CD4-positive, alpha-beta memory T cell (primary cell): Measurements from ENCODE around the gene ARMC10. TPM values are rescaled to one million over a fixed set of nuclear protein-coding genes. Genes with fewer than 3 reads are reported as not detected.

ENCODE experiments used
- CTCF ChIA-PET: fragments of 350-600 bp; sonication (Branson Sonifier 250); formaldehyde crosslinking; loops from one replicate; lab custom pipeline; 2021; ENCODE audit warnings: inconsistent platforms; ENCODE audit not compliant: partially characterized antibody; lab: Charles Lee
- POLR2A ChIA-PET: fragments of 350-600 bp; sonication (Branson Sonifier 250); formaldehyde crosslinking; loops from one replicate; lab custom pipeline; 2021; ENCODE audit not compliant: partially characterized antibody; lab: Charles Lee
- DNase-seq, 5 donors: peaks; one replicate each; pipeline versions ENCODE4 v3.0.0 to v3.0.0-alpha.2; 2020 to 2022; ENCODE audit warnings: mixed read lengths in 1 of 5
- H3K27ac ChIP-seq: one replicate; pipeline ENCODE4 v1.7.0; 2013; ENCODE audit warnings: low read depth, low read length
- H3K27me3 ChIP-seq: 2 replicates; pipeline ENCODE4 v1.7.0; 2013; ENCODE audit warnings: mild to moderate bottlenecking, low read length, moderate library complexity; ENCODE audit not compliant: insufficient read depth
- H3K36me3 ChIP-seq: 2 replicates; pipeline ENCODE4 v1.7.0; 2013; ENCODE audit warnings: mild to moderate bottlenecking, low read length, moderate library complexity; ENCODE audit not compliant: insufficient read depth
- H3K4me1 ChIP-seq: 2 replicates; pipeline ENCODE4 v1.7.0; 2013; ENCODE audit warnings: mild to moderate bottlenecking, low read length, moderate library complexity; ENCODE audit not compliant: insufficient read depth
- H3K4me3 ChIP-seq, 2 donors: one replicate each; pipeline ENCODE4 v1.7.0; 2013; ENCODE audit warnings: low read length in 2 of 2, mild to moderate bottlenecking in 1 of 2
- H3K9me3 ChIP-seq, 2 donors: one replicate each; pipeline ENCODE4 v1.7.0; 2013; ENCODE audit warnings: low read length in 2 of 2, control low read depth in 1 of 2; ENCODE audit not compliant: control insufficient read depth in 1 of 2
- H3K27ac Mint-ChIP-seq, 7 donors: one replicate each; pipeline ENCODE4 v1.8.0; 2020 to 2021; ENCODE audit warnings: mixed read lengths in 7 of 7, mild to moderate bottlenecking in 6 of 7, inconsistent platforms in 3 of 7, moderate library complexity in 3 of 7
- H3K27me3 Mint-ChIP-seq, 2 donors: one replicate each; pipeline ENCODE4 v1.8.0; 2020 to 2021; ENCODE audit warnings: mixed read lengths in 2 of 2
- H3K36me3 Mint-ChIP-seq, 2 donors: one replicate each; pipeline ENCODE4 v1.8.0; 2020 to 2021; ENCODE audit warnings: mixed read lengths in 2 of 2, inconsistent platforms in 1 of 2, mild to moderate bottlenecking in 1 of 2
- H3K4me1 Mint-ChIP-seq, 4 donors: one replicate each; pipeline ENCODE4 v1.8.0; 2020 to 2021; ENCODE audit warnings: mixed read lengths in 4 of 4, mild to moderate bottlenecking in 1 of 4
- H3K4me3 Mint-ChIP-seq, 8 donors: one replicate each; pipeline ENCODE4 v1.8.0; 2020 to 2021; ENCODE audit warnings: mixed read lengths in 8 of 8, mild to moderate bottlenecking in 7 of 8, moderate library complexity in 6 of 8, inconsistent platforms in 3 of 8
- H3K9me3 Mint-ChIP-seq, 8 donors: one replicate each; pipeline ENCODE4 v1.8.0; 2020 to 2021; ENCODE audit warnings: mixed read lengths in 8 of 8, mild to moderate bottlenecking in 5 of 8, inconsistent platforms in 3 of 8, moderate library complexity in 1 of 8
- intact Hi-C: fragments of 100-400 bp; cut with micrococcal nuclease; formaldehyde crosslinking; loops from one replicate; pipeline ENCODE4 v1.15.1; 2023
- polyA plus RNA-seq, 2 donors: library from polyadenylated mRNA; unstranded; fragments of 300-500 nt; fragmentation: Illumina TruSeq; gene quantifications; one replicate each; pipeline ENCODE4 v1.2.3, GENCODE V29; 2021
- total RNA-seq, 2 experiments: library from RNA; stranded (reverse); gene quantifications; one replicate each; pipeline ENCODE4 v1.2.3, GENCODE V29; 2021

The ARMC10 gene
- total and polyA plus RNA-seq, 4 experiments from 2014 or later = 28.4 to 54.2 (median 35.8) TPM

DNA sequence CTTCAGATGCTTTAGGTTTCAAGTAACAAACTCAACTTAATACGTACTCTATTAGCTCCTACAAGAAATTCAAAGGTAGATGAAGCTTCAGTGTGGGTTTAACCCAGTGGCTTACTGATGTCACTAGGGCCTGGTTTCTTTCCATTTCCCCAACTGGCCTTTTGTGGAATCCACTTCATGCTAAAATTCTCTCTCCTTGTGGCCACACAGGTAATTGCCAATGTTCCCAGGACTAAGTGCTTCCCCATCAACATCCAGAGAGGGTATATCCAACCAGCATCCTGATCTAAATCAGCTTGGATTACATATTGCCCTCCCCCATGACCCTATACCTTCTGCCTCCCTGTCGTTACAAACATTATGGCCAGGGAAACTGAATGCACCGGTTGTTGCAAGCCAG lies 11.0 kb upstream of the ARMC10 start:
- Mint-ChIP-seq H3K9me3 (no peaks in the 10 kb centered on the region), H3K36me3 (no peaks in the 10 kb centered on the region), H3K4me1 (no peaks in the 10 kb centered on the region), H3K27me3 (peaks cover 3 to 5% of the 10 kb centered on the region in 2 donors), H3K4me3 (no peak overlapping the region), H3K27ac (no peak overlapping the region)
- Histone ChIP-seq H3K9me3 (no peaks in the 10 kb centered on the region), H3K4me1 (no peaks in the 10 kb centered on the region), H3K27ac (no peak overlapping the region), H3K4me3 (no peak overlapping the region), H3K36me3 (no peaks in the 10 kb centered on the region), H3K27me3 (no peaks in the 10 kb centered on the region)
- intact Hi-C loops = no loop called here
- ChIA-PET POLR2A (no interaction called here), CTCF (no interaction called here)
- no peak for DNase-seq

- H3K27ac Mint-ChIP-seq = peak overlapping the region in 1 of 7 donors; percentile 71
- intact Hi-C loops = no loop called here
- CTCF ChIA-PET = interaction anchor here (0.7 to 2.3 kb wide), 4 partner anchors 9 to 787 kb away, joined by 3 to 10 read pairs (median 3); partner anchors contain the start of genes ARMC10 and FBXL13
- no peak overlapping the region for H3K4me3 ChIP-seq
- H3K9me3 Mint-ChIP-seq = no peaks in the 10 kb centered on the region
- POLR2A ChIA-PET = no interaction called here
- peak in 3 of 5 donors; percentile 10 to 17 (median 14) for DNase-seq
- no peaks in the 10 kb centered on the region for H3K36me3 Mint-ChIP-seq
- no peaks in the 10 kb centered on the region for H3K36me3 ChIP-seq
- H3K27ac ChIP-seq = no peak overlapping the region
- no peaks in the 10 kb centered on the region for H3K4me1 Mint-ChIP-seq
- no peaks in the 10 kb centered on the region for H3K9me3 ChIP-seq
- no peaks in the 10 kb centered on the region for H3K4me1 ChIP-seq
- H3K27me3 Mint-ChIP-seq = peaks cover 3 to 5% of the 10 kb centered on the region in 2 donors
- H3K4me3 Mint-ChIP-seq = no peak overlapping the region
- no peaks in the 10 kb centered on the region for H3K27me3 ChIP-seq
Observed at GRCh38 chr7:103065667-103066066, 9.3 kb upstream of the ARMC10 start.

DNA sequence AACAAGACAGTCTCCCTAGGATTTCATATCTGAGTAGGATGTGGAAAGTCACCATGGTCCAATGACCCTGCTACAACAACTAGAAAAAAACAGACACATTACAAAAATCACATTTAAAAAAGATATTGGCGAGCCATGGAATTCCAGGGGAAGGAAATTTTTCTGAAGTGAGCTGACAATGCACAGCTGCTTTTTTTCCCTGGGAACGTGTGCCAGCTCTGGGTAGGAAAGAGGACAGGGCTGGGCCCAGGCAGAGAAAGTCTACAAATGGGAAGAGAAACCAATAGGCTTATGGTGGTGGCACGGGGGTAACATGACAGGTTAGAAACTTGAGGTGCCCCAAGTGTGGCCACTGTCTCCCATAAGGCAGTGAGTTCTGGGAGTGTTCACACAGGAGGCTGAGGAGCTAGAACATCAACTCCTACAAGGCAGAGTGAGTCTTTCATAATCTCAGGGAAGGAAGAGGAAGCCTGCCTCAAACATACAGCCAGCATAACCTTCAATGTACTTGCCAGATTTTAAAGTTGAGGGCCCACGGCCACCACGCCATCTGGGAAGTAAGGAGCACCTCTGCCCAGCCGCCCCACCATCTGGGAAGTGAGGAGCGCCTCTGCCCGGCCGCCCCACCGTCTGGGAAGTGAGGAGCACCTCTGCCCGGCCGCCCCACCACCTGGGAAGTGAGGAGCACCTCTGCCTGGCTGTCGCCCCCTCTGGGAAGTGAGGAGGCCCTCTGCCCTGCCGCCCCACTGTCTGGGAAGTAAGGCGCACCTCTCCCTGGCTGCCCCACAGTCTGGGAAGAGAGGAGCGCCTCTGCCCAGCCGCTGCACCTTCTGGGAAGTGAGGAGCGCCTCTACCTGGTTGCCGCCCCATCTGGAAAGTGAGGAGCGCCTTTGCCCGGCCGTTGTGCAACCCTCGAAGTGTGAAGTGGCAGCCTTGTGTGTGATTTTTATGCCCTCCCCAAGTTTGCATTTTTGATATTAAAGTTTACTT lies 6.2 kb upstream of the ARMC10 start:
- no peak overlapping the region for H3K27ac ChIP-seq
- POLR2A ChIA-PET = interaction anchor here (1.1 kb wide), 1 partner anchor 320 kb away, joined by 3 read pairs; the partner anchor contains the start of gene FAM185A
- peaks cover 3 to 5% of the 10 kb centered on the region in 2 donors for H3K27me3 Mint-ChIP-seq
- H3K36me3 Mint-ChIP-seq = no peaks in the 10 kb centered on the region
- H3K4me1 Mint-ChIP-seq = peaks cover under 1 to 3% (median 2%) of the 10 kb centered on the region in 4 donors
- no peak overlapping the region for H3K27ac Mint-ChIP-seq
- no peaks in the 10 kb centered on the region for H3K27me3 ChIP-seq
- H3K9me3 ChIP-seq = no peaks in the 10 kb centered on the region
- intact Hi-C loops = no loop called here
- H3K36me3 ChIP-seq = no peaks in the 10 kb centered on the region
- H3K9me3 Mint-ChIP-seq = no peaks in the 10 kb centered on the region
- CTCF ChIA-PET = interaction anchor here (2.0 kb wide), 1 partner anchor 9 kb away, joined by 5 read pairs; no protein-coding TSS in a partner anchor
- H3K4me3 Mint-ChIP-seq = no peak overlapping the region
- DNase-seq = no peak
- no peak overlapping the region for H3K4me3 ChIP-seq
- H3K4me1 ChIP-seq = peaks cover under 1% of the 10 kb centered on the region

DNA sequence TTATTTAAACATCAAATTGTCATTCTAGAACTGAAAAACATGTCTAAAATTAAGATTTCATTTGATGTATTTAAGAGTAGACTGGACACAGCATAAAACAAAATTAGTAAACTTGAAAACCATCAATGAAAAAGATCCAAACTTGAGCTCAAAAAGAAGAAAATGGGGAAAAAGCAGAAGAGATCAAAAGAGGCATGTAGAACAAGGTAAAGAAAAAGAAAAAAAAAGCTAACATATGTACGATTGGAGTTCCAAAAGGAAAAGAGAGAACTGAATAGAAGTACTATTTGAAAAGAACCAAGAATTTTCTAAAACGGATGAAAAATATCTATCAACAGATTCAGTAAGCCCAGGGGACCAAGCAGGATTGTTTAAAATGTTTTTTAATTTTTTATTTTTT lies 3.9 kb upstream of the ARMC10 start:
- no peaks in the 10 kb centered on the region for H3K9me3 Mint-ChIP-seq
- H3K36me3 ChIP-seq = no peaks in the 10 kb centered on the region
- no peak overlapping the region for H3K27ac Mint-ChIP-seq
- peaks cover 15 to 19% (median 19%) of the 10 kb centered on the region in 4 donors for H3K4me1 Mint-ChIP-seq
- H3K36me3 Mint-ChIP-seq = peaks cover 0 to 5% of the 10 kb centered on the region in 2 donors
- H3K4me1 ChIP-seq = peaks cover 15% of the 10 kb centered on the region
- ChIA-PET POLR2A (no interaction called here), CTCF (interaction anchor here (1.2 kb wide), 1 partner anchor 11 kb away, joined by 3 read pairs; no protein-coding TSS in a partner anchor)
- no peaks in the 10 kb centered on the region for H3K9me3 ChIP-seq
- H3K27me3 Mint-ChIP-seq = peaks cover 3 to 5% of the 10 kb centered on the region in 2 donors
- no peak overlapping the region for H3K4me3 ChIP-seq
- intact Hi-C loops = loop anchor here (5.0 kb wide), 1 partner anchor 226 kb away; the partner anchor contains the start of gene PMPCB
- no peaks in the 10 kb centered on the region for H3K27me3 ChIP-seq
- DNase-seq = no peak
- no peak overlapping the region for H3K27ac ChIP-seq
- no peak overlapping the region for H3K4me3 Mint-ChIP-seq

DNA sequence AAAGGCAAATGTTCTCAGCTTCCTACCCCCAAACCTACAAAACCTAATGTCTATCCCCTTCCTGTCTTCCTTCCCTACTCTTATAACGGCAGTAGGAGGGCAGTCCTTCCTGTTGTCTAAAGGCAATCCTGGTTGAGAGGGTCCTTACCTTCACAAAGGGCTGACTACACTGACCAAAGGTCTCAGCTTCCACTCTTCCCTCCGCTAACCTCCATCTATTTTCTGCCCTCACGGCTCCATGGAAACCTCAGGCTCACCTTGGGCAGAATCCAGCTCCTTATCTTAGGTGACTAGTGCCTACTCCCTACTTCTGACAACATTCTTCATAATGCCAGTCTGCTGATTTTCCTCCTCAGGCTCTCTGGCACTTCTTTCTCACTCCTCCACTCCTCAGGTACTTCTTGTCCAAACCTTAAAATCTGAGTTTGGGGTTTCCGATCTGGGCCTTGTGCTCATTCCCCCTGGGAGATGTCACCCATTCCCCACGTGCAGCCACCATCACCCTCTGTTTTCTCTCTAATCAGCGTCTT lies 886 bp upstream of the ARMC10 start:
- intact Hi-C loops = loop anchor here (1.0 to 5.0 kb wide), 4 partner anchors 206 to 326 kb away; partner anchors contain the start of genes DNAJC2, FAM185A and PMPCB
- CTCF ChIA-PET = interaction anchor here (1.3 to 2.9 kb wide), 4 partner anchors 8 to 15 kb away, joined by 4 to 14 read pairs (median 11); no protein-coding TSS in a partner anchor
- no peaks in the 10 kb centered on the region for H3K27me3 ChIP-seq
- H3K4me3 ChIP-seq = peak overlapping the region; percentile 64 to 75
- DNase-seq = peak in 1 of 5 donors; percentile 2
- peak overlapping the region; percentile 61 to 99 (median 98) for H3K27ac Mint-ChIP-seq
- POLR2A ChIA-PET = interaction anchor here (0.6 to 2.2 kb wide), 7 partner anchors 12 to 1939 kb away, joined by 3 to 28 read pairs (median 5); partner anchors contain the start of gene NAPEPLD
- H3K4me1 ChIP-seq = peaks cover 35% of the 10 kb centered on the region
- no peaks in the 10 kb centered on the region for H3K9me3 Mint-ChIP-seq
- no peaks in the 10 kb centered on the region for H3K36me3 ChIP-seq
- peaks cover 0 to 5% of the 10 kb centered on the region in 2 donors for H3K36me3 Mint-ChIP-seq
- peak overlapping the region; percentile 91 to 99 (median 92) for H3K4me3 Mint-ChIP-seq
- H3K27me3 Mint-ChIP-seq = no peaks in the 10 kb centered on the region
- H3K9me3 ChIP-seq = no peaks in the 10 kb centered on the region
- peak overlapping the region; percentile 77 for H3K27ac ChIP-seq
- H3K4me1 Mint-ChIP-seq = peaks cover 26 to 45% (median 34%) of the 10 kb centered on the region in 4 donors

GRCh38 chr7:103075337-103075918 lies 488 bp downstream of the ARMC10 start:
- Mint-ChIP-seq H3K4me1 (peaks cover 31 to 45% (median 40%) of the 10 kb centered on the region in 4 donors), H3K27ac (peak overlapping the region; percentile 91 to 98 (median 93)), H3K27me3 (no peaks in the 10 kb centered on the region), H3K36me3 (peaks cover 0 to 7% of the 10 kb centered on the region in 2 donors), H3K4me3 (peak overlapping the region; percentile 94 to 99 (median 96)), H3K9me3 (no peaks in the 10 kb centered on the region)
- CTCF ChIA-PET = interaction anchor here (0.7 to 2.9 kb wide), 9 partner anchors 9 to 317 kb away, joined by 3 to 14 read pairs (median 4); partner anchors contain the start of gene NAPEPLD
- peak overlapping the region; percentile 75 to 79 for H3K4me3 ChIP-seq
- H3K27ac ChIP-seq = peak overlapping the region; percentile 77
- peak in 4 of 5 donors; percentile 60 to 79 (median 64) for DNase-seq
- peaks cover 35% of the 10 kb centered on the region for H3K4me1 ChIP-seq
- no peaks in the 10 kb centered on the region for H3K9me3 ChIP-seq
- no peaks in the 10 kb centered on the region for H3K27me3 ChIP-seq
- H3K36me3 ChIP-seq = no peaks in the 10 kb centered on the region
- POLR2A ChIA-PET = interaction anchor here (0.8 to 2.2 kb wide), 13 partner anchors 13 to 1938 kb away, joined by 3 to 28 read pairs (median 5); partner anchors contain the start of genes FAM185A, NAPEPLD, PMPCB and PSMC2
- intact Hi-C loops = loop anchor here (1.0 kb wide), 1 partner anchor 74 kb away; the partner anchor contains the start of gene NAPEPLD
